ENCODE measurements around the gene IKZF2.

GRCh38 chr2:213151437-213152064, at the start of gene IKZF2:
- TF ChIP-seq GABPA (IDR thresholded peaks at IDR 0.05; ENCODE audit: low read depth) (no peak), CTCF (IDR thresholded peaks at IDR 0.05; ENCODE audit: insufficient read depth, low read length) (no peak), POLR2AphosphoS5 (IDR thresholded peaks at IDR 0.05; ENCODE audit: low read depth) (peak; percentile 68), SPI1 (IDR thresholded peaks at IDR 0.05; ENCODE audit: borderline replicate concordance, low read depth) (no peak)
- TF ChIP-seq, protein P1, sequence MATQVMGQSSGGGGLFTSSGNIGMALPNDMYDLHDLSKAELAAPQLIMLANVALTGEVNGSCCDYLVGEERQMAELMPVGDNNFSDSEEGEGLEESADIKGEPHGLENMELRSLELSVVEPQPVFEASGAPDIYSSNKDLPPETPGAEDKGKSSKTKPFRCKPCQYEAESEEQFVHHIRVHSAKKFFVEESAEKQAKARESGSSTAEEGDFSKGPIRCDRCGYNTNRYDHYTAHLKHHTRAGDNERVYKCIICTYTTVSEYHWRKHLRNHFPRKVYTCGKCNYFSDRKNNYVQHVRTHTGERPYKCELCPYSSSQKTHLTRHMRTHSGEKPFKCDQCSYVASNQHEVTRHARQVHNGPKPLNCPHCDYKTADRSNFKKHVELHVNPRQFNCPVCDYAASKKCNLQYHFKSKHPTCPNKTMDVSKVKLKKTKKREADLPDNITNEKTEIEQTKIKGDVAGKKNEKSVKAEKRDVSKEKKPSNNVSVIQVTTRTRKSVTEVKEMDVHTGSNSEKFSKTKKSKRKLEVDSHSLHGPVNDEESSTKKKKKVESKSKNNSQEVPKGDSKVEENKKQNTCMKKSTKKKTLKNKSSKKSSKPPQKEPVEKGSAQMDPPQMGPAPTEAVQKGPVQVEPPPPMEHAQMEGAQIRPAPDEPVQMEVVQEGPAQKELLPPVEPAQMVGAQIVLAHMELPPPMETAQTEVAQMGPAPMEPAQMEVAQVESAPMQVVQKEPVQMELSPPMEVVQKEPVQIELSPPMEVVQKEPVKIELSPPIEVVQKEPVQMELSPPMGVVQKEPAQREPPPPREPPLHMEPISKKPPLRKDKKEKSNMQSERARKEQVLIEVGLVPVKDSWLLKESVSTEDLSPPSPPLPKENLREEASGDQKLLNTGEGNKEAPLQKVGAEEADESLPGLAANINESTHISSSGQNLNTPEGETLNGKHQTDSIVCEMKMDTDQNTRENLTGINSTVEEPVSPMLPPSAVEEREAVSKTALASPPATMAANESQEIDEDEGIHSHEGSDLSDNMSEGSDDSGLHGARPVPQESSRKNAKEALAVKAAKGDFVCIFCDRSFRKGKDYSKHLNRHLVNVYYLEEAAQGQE (IDR thresholded peaks at IDR 0.05; ENCODE audit: insufficient replicate concordance, low read depth): no peak

Measured in HL-60 (cell line).